GM19452 (cell line): ENCODE measurements around the gene FYB2.

ENCODE experiments used
- ATAC-seq: cut with Tn5 transposase; IDR thresholded peaks from one replicate; pipeline ENCODE4 v1.9.1; 2021; ENCODE audit not compliant: unreplicated experiment

Gene FYB2

GRCh38 chr1:56819387-56819899 lies at the start of gene FYB2:
Gene FYB2, minus strand, starts transcription at chr1:56819404. Its CDS starts 114 bp downstream, at chr1:56819290.
- no peak for ATAC-seq

GRCh38 chr1:56868761-56869160 lies 49.6 kb upstream of the FYB2 start:
- ATAC-seq, result no peak

- ATAC-seq, result no peak
Measured at GRCh38 chr1:56867491-56867890, 48.3 kb upstream of the FYB2 start.

GRCh38 chr1:56866656-56867055 lies 47.5 kb upstream of the FYB2 start:
- ATAC-seq, result no peak

GRCh38 chr1:56864430-56864829 lies 45.2 kb upstream of the FYB2 start:
- ATAC-seq, result no peak

- no peak for ATAC-seq
Measured at GRCh38 chr1:56863265-56863992, 44.2 kb upstream of the FYB2 start.

GRCh38 chr1:56859287-56859686 lies 40.1 kb upstream of the FYB2 start:
- ATAC-seq, result no peak

- ATAC-seq, result no peak
Measured at GRCh38 chr1:56856186-56856585, 37.0 kb upstream of the FYB2 start.

- no peak for ATAC-seq
Measured at GRCh38 chr1:56855190-56855589, 36.0 kb upstream of the FYB2 start.

- no peak for ATAC-seq
Measured at GRCh38 chr1:56854521-56855099, 35.4 kb upstream of the FYB2 start, which contains the start of gene C8A. Gene C8A, plus strand, starts transcription at chr1:56854797. Its CDS starts 105 bp downstream, at chr1:56854902.

- ATAC-seq, result no peak
Measured at GRCh38 chr1:56852476-56852875, 33.3 kb upstream of the FYB2 start.

- no peak for ATAC-seq
Measured at GRCh38 chr1:56850922-56851321, 31.7 kb upstream of the FYB2 start.

GRCh38 chr1:56850411-56850810 lies 31.2 kb upstream of the FYB2 start:
- no peak for ATAC-seq

GRCh38 chr1:56849750-56850149 lies 30.5 kb upstream of the FYB2 start:
- ATAC-seq, result no peak

GRCh38 chr1:56845343-56845742 lies 26.1 kb upstream of the FYB2 start:
- ATAC-seq, result no peak

- no peak for ATAC-seq
Measured at GRCh38 chr1:56844545-56845136, 25.4 kb upstream of the FYB2 start.

GRCh38 chr1:56843544-56843943 lies 24.3 kb upstream of the FYB2 start:
- ATAC-seq, result no peak

- ATAC-seq, result no peak
Measured at GRCh38 chr1:56838759-56839158, 19.6 kb upstream of the FYB2 start.

GRCh38 chr1:56837244-56837939 lies 18.2 kb upstream of the FYB2 start:
- ATAC-seq, result no peak

GRCh38 chr1:56836359-56836758 lies 17.2 kb upstream of the FYB2 start:
- no peak for ATAC-seq

- no peak for ATAC-seq
Measured at GRCh38 chr1:56835657-56836056, 16.5 kb upstream of the FYB2 start.
